Measurements from ENCODE around the gene BLOC1S3.

Gene BLOC1S3

DNA sequence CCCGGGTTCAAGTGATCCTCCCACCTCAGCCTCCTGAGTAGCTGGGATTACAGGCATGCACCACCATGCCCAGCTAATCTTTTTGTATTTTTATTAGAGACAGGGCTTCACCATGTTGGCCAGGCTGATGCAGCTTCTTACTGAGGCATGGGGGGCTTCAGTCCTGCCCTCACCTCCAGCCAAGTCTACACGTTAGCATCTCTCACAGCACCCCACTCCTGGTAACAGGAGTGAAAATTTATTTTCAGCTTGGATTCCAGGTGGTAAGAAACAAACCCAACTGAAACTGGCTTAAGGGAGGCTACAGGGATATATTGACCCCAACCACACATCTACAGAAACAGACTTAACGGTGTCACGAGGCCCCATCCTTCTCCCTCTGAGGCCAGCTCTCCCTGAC is 28.4 kb upstream of the BLOC1S3 start:
- H3K4me3 ChIP-seq (ENCODE audit: low read depth, low read length) = no peak overlapping the region

DNA sequence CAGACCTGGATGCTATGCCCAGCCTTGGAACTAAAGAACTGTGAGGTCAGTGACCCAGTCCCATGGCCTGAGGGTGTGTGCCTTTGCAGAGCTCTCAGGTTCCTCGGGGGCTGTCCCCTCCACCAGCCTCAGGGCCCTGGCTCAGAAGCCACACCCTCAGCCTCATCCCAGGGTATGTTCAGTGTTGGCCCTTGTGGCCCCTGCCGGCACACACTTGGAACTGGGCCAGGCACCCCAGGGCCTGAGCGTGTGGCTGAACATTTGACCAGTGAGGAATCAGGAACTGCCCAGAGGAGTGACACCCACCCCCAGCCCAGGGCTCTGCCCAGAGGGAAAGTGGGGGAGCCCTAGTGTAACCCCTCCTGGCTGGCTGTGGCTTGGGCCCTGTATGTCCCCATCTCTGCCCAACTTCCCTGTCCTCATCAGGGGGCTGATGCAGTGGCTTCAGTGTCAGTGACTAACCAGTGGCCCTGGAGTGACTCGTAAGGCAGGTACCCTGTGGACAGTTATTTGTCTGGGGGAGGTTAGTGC is 27.8 kb upstream of the BLOC1S3 start:
- TF ChIP-seq, protein P1, sequence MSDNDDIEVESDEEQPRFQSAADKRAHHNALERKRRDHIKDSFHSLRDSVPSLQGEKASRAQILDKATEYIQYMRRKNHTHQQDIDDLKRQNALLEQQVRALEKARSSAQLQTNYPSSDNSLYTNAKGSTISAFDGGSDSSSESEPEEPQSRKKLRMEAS (IDR thresholded peaks at IDR 0.05; ENCODE audit: low read depth, low read length) = no peak
- no peak for TF ChIP-seq MYC (IDR thresholded peaks at IDR 0.05; ENCODE audit: low read depth, low read length)
- TF ChIP-seq, protein P2, sequence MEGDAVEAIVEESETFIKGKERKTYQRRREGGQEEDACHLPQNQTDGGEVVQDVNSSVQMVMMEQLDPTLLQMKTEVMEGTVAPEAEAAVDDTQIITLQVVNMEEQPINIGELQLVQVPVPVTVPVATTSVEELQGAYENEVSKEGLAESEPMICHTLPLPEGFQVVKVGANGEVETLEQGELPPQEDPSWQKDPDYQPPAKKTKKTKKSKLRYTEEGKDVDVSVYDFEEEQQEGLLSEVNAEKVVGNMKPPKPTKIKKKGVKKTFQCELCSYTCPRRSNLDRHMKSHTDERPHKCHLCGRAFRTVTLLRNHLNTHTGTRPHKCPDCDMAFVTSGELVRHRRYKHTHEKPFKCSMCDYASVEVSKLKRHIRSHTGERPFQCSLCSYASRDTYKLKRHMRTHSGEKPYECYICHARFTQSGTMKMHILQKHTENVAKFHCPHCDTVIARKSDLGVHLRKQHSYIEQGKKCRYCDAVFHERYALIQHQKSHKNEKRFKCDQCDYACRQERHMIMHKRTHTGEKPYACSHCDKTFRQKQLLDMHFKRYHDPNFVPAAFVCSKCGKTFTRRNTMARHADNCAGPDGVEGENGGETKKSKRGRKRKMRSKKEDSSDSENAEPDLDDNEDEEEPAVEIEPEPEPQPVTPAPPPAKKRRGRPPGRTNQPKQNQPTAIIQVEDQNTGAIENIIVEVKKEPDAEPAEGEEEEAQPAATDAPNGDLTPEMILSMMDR (IDR thresholded peaks at IDR 0.05; ENCODE audit: low read depth, low read length) = no peak
- TF ChIP-seq POLR2A (IDR thresholded peaks at IDR 0.05; ENCODE audit: extremely low read depth, insufficient read length) = no peak
- no peak overlapping the region for H3K4me3 ChIP-seq (ENCODE audit: low read depth, low read length)
- peak; percentile 36 for DNase-seq (ENCODE audit: low read depth)

More for the DNA sequence above, 28.4 kb upstream of the BLOC1S3 start:
- no peak for TF ChIP-seq POLR2A (IDR thresholded peaks at IDR 0.05; ENCODE audit: extremely low read depth, insufficient read length)
- TF ChIP-seq, protein P1 (IDR thresholded peaks at IDR 0.05; ENCODE audit: low read depth, low read length) = no peak
- DNase-seq (ENCODE audit: low read depth) = no peak

DNA sequence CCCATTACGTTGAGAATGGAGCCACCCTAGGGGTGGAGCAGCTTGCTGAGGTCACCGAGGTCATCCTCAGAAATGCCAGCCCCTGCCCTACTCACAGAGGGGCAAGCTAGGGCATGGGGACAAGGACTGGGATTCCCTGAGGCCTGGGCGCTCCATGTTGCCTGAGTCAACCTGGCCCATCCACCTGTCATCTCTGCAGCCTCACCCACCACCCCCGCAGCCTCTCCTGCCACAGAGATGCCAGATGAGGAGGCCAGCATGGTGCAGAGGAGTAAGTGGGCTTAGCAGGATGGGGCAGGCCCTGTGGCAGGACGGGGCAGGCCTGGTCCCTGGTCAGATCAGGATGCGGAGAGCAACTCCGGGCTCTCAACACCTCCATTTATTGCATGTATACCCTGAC is 27.3 kb upstream of the BLOC1S3 start:
- TF ChIP-seq POLR2A (IDR thresholded peaks at IDR 0.05; ENCODE audit: extremely low read depth, insufficient read length) = no peak
- TF ChIP-seq, protein P2 (IDR thresholded peaks at IDR 0.05; ENCODE audit: low read depth, low read length) = no peak
- TF ChIP-seq, protein P1 (IDR thresholded peaks at IDR 0.05; ENCODE audit: low read depth, low read length) = no peak
- no peak for DNase-seq (ENCODE audit: low read depth)
- H3K4me3 ChIP-seq (ENCODE audit: low read depth, low read length) = no peak overlapping the region

DNA sequence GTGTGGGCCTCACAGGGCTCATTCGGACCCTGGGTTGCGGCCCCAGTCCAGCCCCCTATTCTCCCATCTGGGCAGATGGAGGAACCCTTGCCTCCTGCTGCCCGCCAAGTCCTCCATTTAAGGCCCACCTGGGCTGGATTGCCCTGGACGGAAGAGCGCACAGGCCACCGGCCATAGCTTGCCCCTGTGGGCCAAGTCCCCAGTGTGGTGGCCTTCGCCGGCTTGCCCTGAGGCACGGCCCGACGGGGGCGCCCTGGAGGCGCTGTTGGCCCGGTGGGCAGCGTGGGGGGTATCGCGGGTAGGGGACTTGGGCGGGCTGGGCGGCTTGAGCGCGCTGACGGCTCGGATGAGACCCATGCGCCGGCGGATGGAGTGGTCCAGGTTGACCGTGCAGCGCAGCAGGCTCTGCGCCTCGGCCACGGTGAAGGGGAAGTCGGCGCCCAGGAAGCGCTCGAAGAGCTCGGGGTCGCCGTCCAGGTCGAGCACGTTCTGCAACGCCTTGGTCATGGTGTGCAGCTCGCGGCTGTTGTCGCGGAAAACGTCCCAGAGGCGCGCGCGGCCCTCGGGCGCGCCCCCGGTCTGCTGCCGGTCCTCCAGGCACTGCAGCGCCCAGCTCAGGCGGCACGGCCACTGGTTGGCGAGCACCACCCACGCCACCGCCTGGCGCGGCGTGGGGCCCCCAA is 26.6 kb upstream of the BLOC1S3 start:
- no peak overlapping the region for H3K4me3 ChIP-seq (ENCODE audit: low read depth, low read length)
- TF ChIP-seq MYC (IDR thresholded peaks at IDR 0.05; ENCODE audit: low read depth, low read length) (no peak), POLR2A (IDR thresholded peaks at IDR 0.05; ENCODE audit: extremely low read depth, insufficient read length) (no peak)
- TF ChIP-seq, protein P1 (IDR thresholded peaks at IDR 0.05; ENCODE audit: low read depth, low read length) = no peak
- TF ChIP-seq, protein P2 (IDR thresholded peaks at IDR 0.05; ENCODE audit: low read depth, low read length) = no peak
- DNase-seq (ENCODE audit: low read depth) = no peak

DNA sequence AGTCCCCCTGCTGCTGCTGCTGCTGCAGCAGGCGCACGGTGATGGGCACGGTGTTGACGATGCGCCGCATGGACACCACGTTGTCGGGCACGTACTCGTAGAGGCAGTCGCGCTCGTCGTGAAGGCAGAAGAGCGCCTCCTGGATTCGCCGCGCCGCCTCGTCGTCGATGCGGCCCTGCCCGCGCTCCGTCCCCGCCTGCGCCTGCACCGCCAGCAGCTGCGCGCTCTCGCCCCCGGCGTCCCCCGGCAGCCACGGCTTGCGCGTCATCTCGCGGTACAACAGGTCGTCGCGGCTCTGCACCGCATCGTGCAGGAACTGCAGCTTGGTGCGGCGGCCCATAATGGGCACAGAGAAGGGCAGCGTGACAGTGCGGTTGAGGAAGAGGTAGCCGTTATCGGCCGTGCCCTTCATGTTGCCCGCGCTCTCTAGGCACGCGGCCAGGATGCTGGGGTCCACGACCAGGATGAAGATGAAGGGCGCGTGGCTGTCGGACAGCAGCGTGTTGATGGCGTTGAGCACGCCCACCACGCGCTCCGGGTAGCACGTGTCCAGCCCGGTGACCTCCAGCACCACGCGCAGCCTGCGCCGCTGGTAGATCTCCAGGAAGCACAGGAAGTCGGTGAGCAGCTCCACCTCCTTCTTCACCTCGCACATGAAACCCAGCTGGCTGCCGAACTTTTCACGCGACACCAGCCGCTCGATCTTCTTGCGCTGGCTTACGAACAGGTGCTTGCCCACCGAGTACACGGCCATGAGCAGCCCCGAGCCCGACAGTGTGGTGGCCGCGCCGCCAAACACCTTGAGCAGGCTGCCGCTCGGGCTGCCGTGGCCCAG is 25.9 kb upstream of the BLOC1S3 start:
- H3K4me3 ChIP-seq (ENCODE audit: low read depth, low read length) = no peak overlapping the region
- DNase-seq (ENCODE audit: low read depth) = no peak
- TF ChIP-seq, protein P2 (IDR thresholded peaks at IDR 0.05; ENCODE audit: low read depth, low read length) = no peak
- TF ChIP-seq MYC (IDR thresholded peaks at IDR 0.05; ENCODE audit: low read depth, low read length) = no peak
- TF ChIP-seq, protein P1 (IDR thresholded peaks at IDR 0.05; ENCODE audit: low read depth, low read length) = no peak
- no peak for TF ChIP-seq POLR2A (IDR thresholded peaks at IDR 0.05; ENCODE audit: extremely low read depth, insufficient read length)

All from NB4 (cell line).